NCI-H2107 (cell line): Measurements from ENCODE around the gene DSE.

Source experiments
- DNase-seq: peaks from one replicate; lab custom pipeline; 2025; lab: John Stamatoyannopoulos, UW

The DSE gene

GRCh38 chr6:116483616-116484015 is 112.9 kb downstream of the DSE start:
- DNase-seq: no peak

DNA sequence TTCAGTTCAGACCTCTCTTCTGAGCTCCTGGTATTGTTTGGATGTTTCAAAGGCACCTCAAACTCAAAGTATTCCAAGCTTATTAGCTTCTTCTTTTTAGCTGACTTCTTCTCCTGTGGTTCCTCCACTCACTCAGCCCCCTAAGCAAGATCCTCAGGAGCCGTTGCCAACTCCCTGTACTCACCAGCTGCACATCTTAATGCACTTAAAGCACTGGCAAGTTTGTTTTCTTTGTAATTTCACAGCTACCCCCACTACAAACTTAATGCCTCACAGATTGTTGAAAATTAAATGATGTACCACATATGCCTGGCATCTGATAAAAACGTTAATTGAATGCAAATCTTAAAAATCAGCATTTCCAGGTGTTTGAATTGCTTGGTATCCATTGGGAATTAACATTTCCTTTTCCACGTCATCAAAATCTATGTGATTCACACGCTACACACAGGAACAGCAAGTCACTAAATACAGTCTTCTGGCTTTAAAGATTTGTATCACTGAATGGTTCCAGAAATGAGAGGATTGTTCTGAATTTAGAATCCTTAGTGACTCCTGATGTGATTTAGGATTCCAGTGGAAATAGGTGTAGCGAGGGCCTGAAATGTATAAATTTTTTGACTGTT is 114.9 kb downstream of the DSE start:
- no peak for DNase-seq

- DNase-seq: no peak
Measured at GRCh38 chr6:116491610-116492330, 121.0 kb downstream of the DSE start.

- no peak for DNase-seq
Measured at GRCh38 chr6:116492331-116493067, 121.8 kb downstream of the DSE start.
